ENCODE measurements around the gene FAM13A.
"Not testable (repeated sequence)": the region's sequence is repeated elsewhere in the genome, so short reads cannot be mapped to it uniquely, and the experiment has no call there.

Gene FAM13A

DNA sequence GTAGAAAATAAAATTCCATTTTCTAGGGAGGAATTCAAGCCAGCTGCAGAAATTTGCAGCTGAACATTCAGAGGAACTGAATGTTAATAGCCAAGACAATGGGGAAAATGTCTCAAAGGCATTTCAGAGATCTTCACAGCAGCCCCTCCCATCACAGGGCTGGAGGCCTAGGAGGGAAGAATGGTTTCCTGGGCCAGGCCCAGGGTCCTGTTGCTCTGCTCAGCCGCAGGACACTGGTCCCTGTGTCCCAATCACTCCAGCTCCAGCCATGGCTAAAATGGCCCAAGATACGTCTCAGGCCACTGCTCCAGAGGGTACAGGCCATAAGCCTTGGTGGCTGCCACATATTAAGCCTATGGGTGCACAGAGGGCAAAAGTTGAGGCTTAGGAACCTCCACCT, 20.4 kb downstream of the FAM13A start:
- H3K4me1 ChIP-seq (ENCODE audit: control insufficient read depth, insufficient read depth, low read length): no peaks in the 10 kb centered on the region
- no peaks in the 10 kb centered on the region for H3K27me3 ChIP-seq (ENCODE audit: control insufficient read depth, insufficient read depth, low read length)
- no peak overlapping the region for H3K4me3 ChIP-seq (ENCODE audit: low read length)
- H3K9ac ChIP-seq (ENCODE audit: low read length): no peak overlapping the region
- no peaks in the 10 kb centered on the region for H3K36me3 ChIP-seq (ENCODE audit: control insufficient read depth, insufficient read depth, low read length)
- no peaks in the 10 kb centered on the region for H3K9me3 ChIP-seq (ENCODE audit: control insufficient read depth, low read length)

GRCh38 chr4:89031272-89031671, 25.7 kb downstream of the FAM13A start:
- Histone ChIP-seq H3K9me3 (ENCODE audit: control insufficient read depth, low read length) (no peaks in the 10 kb centered on the region), H3K36me3 (ENCODE audit: control insufficient read depth, insufficient read depth, low read length) (no peaks in the 10 kb centered on the region), H3K4me1 (ENCODE audit: control insufficient read depth, insufficient read depth, low read length) (no peaks in the 10 kb centered on the region), H3K9ac (ENCODE audit: low read length) (no peak overlapping the region), H3K4me3 (ENCODE audit: low read length) (no peak overlapping the region), H3K27me3 (ENCODE audit: control insufficient read depth, insufficient read depth, low read length) (no peaks in the 10 kb centered on the region)

GRCh38 chr4:89029591-89029990, 27.4 kb downstream of the FAM13A start:
- Histone ChIP-seq H3K4me3 (ENCODE audit: low read length) (no peak overlapping the region), H3K4me1 (ENCODE audit: control insufficient read depth, insufficient read depth, low read length) (no peaks in the 10 kb centered on the region), H3K36me3 (ENCODE audit: control insufficient read depth, insufficient read depth, low read length) (no peaks in the 10 kb centered on the region), H3K9me3 (ENCODE audit: control insufficient read depth, low read length) (no peaks in the 10 kb centered on the region), H3K9ac (ENCODE audit: low read length) (no peak overlapping the region), H3K27me3 (ENCODE audit: control insufficient read depth, insufficient read depth, low read length) (no peaks in the 10 kb centered on the region)

GRCh38 chr4:89026542-89026941, 30.4 kb downstream of the FAM13A start:
- Histone ChIP-seq H3K9ac (ENCODE audit: low read length) (no peak overlapping the region), H3K27me3 (ENCODE audit: control insufficient read depth, insufficient read depth, low read length) (no peaks in the 10 kb centered on the region), H3K9me3 (ENCODE audit: control insufficient read depth, low read length) (no peaks in the 10 kb centered on the region), H3K4me3 (ENCODE audit: low read length) (no peak overlapping the region), H3K4me1 (ENCODE audit: control insufficient read depth, insufficient read depth, low read length) (peaks cover 10% of the 10 kb centered on the region), H3K36me3 (ENCODE audit: control insufficient read depth, insufficient read depth, low read length) (no peaks in the 10 kb centered on the region)

- Histone ChIP-seq H3K9ac (ENCODE audit: low read length) (no peak overlapping the region), H3K36me3 (ENCODE audit: control insufficient read depth, insufficient read depth, low read length) (no peaks in the 10 kb centered on the region), H3K4me1 (ENCODE audit: control insufficient read depth, insufficient read depth, low read length) (peaks cover 10% of the 10 kb centered on the region), H3K9me3 (ENCODE audit: control insufficient read depth, low read length) (no peaks in the 10 kb centered on the region), H3K27me3 (ENCODE audit: control insufficient read depth, insufficient read depth, low read length) (no peaks in the 10 kb centered on the region), H3K4me3 (ENCODE audit: low read length) (no peak overlapping the region)
Measured at GRCh38 chr4:89024051-89024675, 32.8 kb downstream of the FAM13A start.

DNA sequence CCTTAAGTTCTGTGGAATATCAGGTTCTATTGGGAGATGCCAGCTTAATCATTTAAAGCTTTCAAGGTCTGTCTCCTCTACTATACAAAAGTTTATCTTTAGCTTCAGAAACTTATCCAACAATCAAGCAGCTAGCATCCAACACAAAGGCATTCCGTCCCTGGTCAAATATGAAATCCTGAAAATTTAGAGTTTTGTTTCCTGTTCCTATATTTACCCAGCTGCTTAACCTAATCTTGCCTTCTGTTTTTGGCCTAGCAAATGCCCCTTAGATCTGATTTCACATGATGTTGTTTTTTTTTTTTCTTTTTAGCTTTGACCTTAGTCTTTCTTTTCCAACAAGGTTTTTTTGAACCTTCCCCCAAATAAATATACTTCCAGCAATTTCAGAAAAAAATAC, 33.8 kb downstream of the FAM13A start:
- Histone ChIP-seq H3K4me3 (ENCODE audit: low read length) (no peak overlapping the region), H3K4me1 (ENCODE audit: control insufficient read depth, insufficient read depth, low read length) (peaks cover 10% of the 10 kb centered on the region), H3K9me3 (ENCODE audit: control insufficient read depth, low read length) (no peaks in the 10 kb centered on the region), H3K9ac (ENCODE audit: low read length) (no peak overlapping the region), H3K27me3 (ENCODE audit: control insufficient read depth, insufficient read depth, low read length) (no peaks in the 10 kb centered on the region), H3K36me3 (ENCODE audit: control insufficient read depth, insufficient read depth, low read length) (no peaks in the 10 kb centered on the region)

DNA sequence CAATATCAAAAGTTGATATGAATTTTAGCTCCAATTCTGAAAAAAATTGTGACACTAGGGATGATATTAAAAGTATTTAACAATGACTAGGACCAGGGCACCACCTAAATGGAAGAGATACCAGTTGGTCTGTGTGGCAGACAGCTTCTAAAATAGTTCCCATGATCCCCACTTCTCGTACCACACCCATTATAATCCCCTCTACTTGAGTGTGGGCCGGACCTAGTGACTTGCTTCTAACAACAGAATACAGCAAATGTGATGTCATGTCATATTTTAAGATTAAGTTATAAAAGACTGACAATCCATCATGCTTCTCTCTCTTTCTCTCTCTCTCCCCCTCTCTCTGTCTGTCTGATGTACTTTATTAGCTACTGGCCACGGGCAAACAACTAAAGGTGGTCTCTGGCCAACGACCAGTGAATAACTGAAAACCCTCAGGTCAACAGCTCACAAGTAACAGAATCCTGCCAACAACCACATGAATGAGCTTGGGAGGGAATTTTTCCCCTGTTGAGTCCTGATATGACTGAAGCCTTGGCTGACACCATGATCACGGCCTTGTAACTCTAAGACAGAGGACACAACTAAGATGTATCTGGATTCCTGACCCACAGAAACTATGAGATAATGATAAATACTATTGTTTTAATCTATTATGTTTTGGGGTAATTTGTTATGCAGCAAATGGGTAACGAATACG, 34.4 kb downstream of the FAM13A start:
- H3K9me3 ChIP-seq (ENCODE audit: control insufficient read depth, low read length): no peaks in the 10 kb centered on the region
- H3K4me1 ChIP-seq (ENCODE audit: control insufficient read depth, insufficient read depth, low read length): peaks cover 10% of the 10 kb centered on the region
- H3K36me3 ChIP-seq (ENCODE audit: control insufficient read depth, insufficient read depth, low read length): no peaks in the 10 kb centered on the region
- no peaks in the 10 kb centered on the region for H3K27me3 ChIP-seq (ENCODE audit: control insufficient read depth, insufficient read depth, low read length)
- H3K9ac ChIP-seq (ENCODE audit: low read length): no peak overlapping the region
- no peak overlapping the region for H3K4me3 ChIP-seq (ENCODE audit: low read length)

GRCh38 chr4:89021684-89022083, 35.3 kb downstream of the FAM13A start:
- H3K4me3 ChIP-seq (ENCODE audit: low read length): no peak overlapping the region
- H3K9ac ChIP-seq (ENCODE audit: low read length): no peak overlapping the region

DNA sequence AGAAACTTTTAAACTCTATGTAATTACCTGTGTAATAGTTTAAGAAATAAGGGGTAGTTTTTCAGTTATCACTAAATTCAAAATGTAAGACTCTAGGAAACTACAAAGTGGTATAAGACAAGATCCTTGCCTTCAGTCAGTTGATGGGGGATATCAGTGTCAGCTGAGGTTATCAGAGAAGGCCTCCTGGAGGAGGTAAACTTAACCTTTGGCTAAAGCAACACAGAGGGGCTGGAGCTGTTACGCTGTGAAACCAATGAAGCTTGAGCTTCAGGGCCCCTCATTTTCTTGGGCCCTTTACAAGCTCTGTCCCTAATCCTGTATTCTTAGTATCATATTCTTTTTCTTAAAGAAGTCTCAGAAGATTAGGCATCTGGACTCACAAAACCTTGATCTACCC, 35.9 kb downstream of the FAM13A start:
- Histone ChIP-seq H3K36me3 (ENCODE audit: control insufficient read depth, insufficient read depth, low read length) (no peaks in the 10 kb centered on the region), H3K27me3 (ENCODE audit: control insufficient read depth, insufficient read depth, low read length) (no peaks in the 10 kb centered on the region), H3K4me3 (ENCODE audit: low read length) (no peak overlapping the region), H3K9me3 (ENCODE audit: control insufficient read depth, low read length) (no peaks in the 10 kb centered on the region), H3K4me1 (ENCODE audit: control insufficient read depth, insufficient read depth, low read length) (peaks cover 10% of the 10 kb centered on the region), H3K9ac (ENCODE audit: low read length) (no peak overlapping the region)

More at GRCh38 chr4:89021684-89022083, 35.3 kb downstream of the FAM13A start:
- H3K9me3 ChIP-seq (ENCODE audit: control insufficient read depth, low read length): no peaks in the 10 kb centered on the region
- no peaks in the 10 kb centered on the region for H3K36me3 ChIP-seq (ENCODE audit: control insufficient read depth, insufficient read depth, low read length)
- H3K27me3 ChIP-seq (ENCODE audit: control insufficient read depth, insufficient read depth, low read length): no peaks in the 10 kb centered on the region
- H3K4me1 ChIP-seq (ENCODE audit: control insufficient read depth, insufficient read depth, low read length): peaks cover 10% of the 10 kb centered on the region

DNA sequence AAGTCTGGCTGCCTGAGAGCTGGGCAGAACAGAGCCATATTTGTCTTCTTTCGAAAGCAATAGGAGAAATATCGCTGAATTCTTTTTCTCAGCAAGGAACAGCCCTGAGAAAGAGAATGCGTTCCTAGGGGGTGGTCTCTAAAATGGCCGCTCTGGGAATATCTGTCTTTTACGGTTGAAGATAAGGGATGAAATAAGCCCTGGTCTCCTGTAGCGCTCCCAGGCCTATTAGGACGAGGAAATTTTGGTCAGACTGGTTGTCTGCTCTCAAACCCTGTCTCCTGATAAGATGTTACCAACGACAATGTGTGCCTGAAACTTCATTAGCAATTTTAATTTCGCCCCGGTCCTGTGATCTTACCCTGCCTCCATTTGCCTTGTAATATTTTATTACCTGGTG, 42.1 kb downstream of the FAM13A start:
- not testable (repeated sequence) for H3K9ac ChIP-seq (ENCODE audit: low read length); H3K4me3 ChIP-seq (ENCODE audit: low read length); H3K36me3 ChIP-seq (ENCODE audit: control insufficient read depth, insufficient read depth, low read length); H3K27me3 ChIP-seq (ENCODE audit: control insufficient read depth, insufficient read depth, low read length); H3K4me1 ChIP-seq (ENCODE audit: control insufficient read depth, insufficient read depth, low read length); H3K9me3 ChIP-seq (ENCODE audit: control insufficient read depth, low read length)

- Histone ChIP-seq H3K4me3 (ENCODE audit: low read length) (no peak overlapping the region), H3K4me1 (ENCODE audit: control insufficient read depth, insufficient read depth, low read length) (no peaks in the 10 kb centered on the region)
Measured at GRCh38 chr4:89009761-89010369, 47.1 kb downstream of the FAM13A start.

DNA sequence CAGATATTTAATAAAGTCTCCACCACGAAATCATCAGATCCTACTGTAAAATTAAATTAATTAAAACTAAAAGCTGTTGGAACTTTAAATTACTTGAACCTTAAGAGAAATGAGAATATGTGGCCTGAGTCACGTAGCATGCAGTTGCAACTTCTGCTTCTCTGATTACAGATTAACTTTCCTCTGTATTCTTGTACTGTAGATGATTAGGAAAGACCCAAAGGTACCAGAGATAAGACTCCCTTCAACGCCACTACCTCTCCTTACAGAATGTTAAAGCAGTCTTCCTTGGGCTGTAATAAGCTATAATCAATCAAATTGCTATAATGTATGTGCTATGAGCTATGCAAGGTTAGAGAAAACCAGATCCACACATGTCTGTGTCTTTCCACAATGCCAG, 47.9 kb downstream of the FAM13A start:
- no peaks in the 10 kb centered on the region for H3K27me3 ChIP-seq (ENCODE audit: control insufficient read depth, insufficient read depth, low read length)
- no peaks in the 10 kb centered on the region for H3K9me3 ChIP-seq (ENCODE audit: control insufficient read depth, low read length)
- H3K9ac ChIP-seq (ENCODE audit: low read length): no peak overlapping the region
- H3K4me1 ChIP-seq (ENCODE audit: control insufficient read depth, insufficient read depth, low read length): no peaks in the 10 kb centered on the region
- H3K36me3 ChIP-seq (ENCODE audit: control insufficient read depth, insufficient read depth, low read length): no peaks in the 10 kb centered on the region
- no peak overlapping the region for H3K4me3 ChIP-seq (ENCODE audit: low read length)

More at GRCh38 chr4:89009761-89010369, 47.1 kb downstream of the FAM13A start:
- Histone ChIP-seq H3K9ac (ENCODE audit: low read length) (no peak overlapping the region), H3K27me3 (ENCODE audit: control insufficient read depth, insufficient read depth, low read length) (no peaks in the 10 kb centered on the region), H3K9me3 (ENCODE audit: control insufficient read depth, low read length) (no peaks in the 10 kb centered on the region), H3K36me3 (ENCODE audit: control insufficient read depth, insufficient read depth, low read length) (no peaks in the 10 kb centered on the region)

All from mucosa of stomach (tissue), 1 donor.